HG03135 (cell line): ENCODE data around the gene MTR.
"Not testable (repeated sequence)": the region's sequence is repeated elsewhere in the genome, so short reads cannot be mapped to it uniquely, and the experiment has no call there.

Experiments used
- ATAC-seq: cut with Tn5 transposase; IDR thresholded peaks from one replicate; pipeline ENCODE4 v1.9.1; 2021; ENCODE audit warnings: mild to moderate bottlenecking, moderate library complexity; ENCODE audit not compliant: unreplicated experiment

MTR gene

DNA sequence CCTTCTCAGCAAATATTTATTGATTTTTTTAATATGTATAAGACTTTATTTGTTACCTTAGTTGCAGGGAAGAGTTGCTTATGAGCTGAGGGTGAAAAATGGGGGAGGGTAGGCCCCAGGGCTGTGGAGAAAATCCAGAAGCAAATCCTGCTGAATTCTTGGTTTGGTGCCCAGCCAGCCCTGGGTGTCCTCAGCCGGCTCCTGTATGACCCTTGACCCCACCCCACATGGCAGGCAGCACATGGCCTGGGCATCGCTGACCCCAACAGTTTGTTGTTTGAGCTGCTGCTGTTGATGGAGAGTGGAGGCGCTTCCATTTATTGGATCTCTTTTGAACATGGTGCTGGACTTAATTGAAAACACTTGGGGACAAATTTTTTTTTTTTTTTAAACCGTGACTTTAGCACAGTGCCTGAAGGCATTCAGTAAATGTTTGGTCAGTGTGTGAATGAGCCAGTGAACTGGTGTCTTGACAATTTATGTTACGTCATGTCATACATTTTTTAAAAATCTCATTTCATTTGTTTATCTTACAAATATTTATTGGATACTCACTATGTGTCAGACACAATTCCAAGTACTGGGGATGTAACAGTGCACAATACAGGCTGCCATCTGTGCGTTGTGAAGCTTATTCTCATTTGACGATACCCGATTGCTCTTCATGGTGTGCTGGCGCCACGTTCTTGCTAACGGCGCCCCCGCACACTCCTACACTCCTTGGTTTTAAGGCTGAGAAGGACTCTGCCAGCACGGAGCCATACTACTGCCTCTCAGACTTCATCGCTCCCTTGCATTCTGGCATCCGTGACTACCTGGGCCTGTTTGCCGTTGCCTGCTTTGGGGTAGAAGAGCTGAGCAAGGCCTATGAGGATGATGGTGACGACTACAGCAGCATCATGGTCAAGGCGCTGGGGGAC is 98.8 kb downstream of the MTR start:
- no peak for ATAC-seq

DNA sequence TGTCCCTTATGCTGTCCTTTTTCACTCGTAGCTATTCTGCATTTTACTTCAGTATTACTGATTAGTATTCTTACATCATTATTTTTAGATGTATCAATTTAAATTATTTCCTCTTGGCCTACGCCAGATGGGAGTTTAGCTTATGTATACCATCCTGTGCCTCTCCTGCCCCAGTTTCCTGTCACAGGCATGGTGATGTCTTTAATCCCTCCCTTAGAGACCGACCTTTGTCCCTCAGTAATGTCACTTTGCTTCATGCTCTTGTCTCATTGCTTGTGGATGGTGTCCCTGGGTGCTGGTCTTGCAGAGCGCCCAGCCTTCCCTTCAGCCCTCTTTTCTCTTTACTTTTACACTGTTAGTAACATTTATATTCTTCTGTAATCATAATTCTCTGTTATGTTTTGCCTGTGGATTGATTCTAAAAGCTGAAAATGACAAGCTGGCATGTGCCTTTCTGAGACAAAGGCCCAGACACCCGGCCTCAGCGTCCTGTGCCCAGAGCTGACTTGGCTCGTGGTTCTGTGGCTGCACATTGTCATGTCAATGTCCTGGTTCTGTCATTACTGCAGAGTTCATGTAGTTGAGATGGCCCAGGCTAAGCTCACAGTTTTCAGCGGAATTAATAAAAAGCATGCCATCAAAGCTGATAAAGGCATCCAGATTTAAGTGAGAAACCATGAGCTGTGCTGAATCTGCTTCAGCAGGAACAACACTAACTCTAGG is 100.7 kb downstream of the MTR start:
- ATAC-seq = no peak

DNA sequence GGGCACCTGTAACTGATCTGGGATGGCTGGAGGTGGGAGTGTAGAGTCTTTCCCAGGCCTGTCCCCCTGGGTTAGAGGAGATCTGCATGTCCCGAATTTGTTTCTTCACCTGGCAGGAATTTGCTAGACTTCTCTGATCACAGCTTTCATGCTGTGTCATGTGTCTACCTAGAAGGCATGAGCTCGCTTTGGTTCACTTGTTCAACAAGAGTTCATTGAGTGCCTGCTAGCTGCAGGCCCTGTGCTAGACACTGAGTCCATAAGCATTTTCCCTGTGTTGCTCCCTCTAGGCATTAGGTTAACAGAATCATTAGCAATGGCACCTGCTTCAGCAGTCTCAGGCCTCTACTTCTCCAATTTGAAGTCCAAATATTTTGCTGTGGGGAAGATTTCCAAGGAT is 101.6 kb downstream of the MTR start:
- ATAC-seq = no peak

GRCh38 chr1:236904892-236905741 is 110.0 kb downstream of the MTR start:
- ATAC-seq = no peak

- no peak for ATAC-seq
Measured at GRCh38 chr1:236907205-236907604, 112.1 kb downstream of the MTR start.

- ATAC-seq = no peak
Measured at GRCh38 chr1:236908669-236909068, 113.6 kb downstream of the MTR start.

GRCh38 chr1:236911047-236911446 is 116.0 kb downstream of the MTR start:
- ATAC-seq = not testable (repeated sequence)

GRCh38 chr1:236913371-236914037 is 118.4 kb downstream of the MTR start:
- ATAC-seq = no peak

GRCh38 chr1:236914375-236914774 is 119.3 kb downstream of the MTR start:
- no peak for ATAC-seq

GRCh38 chr1:236916131-236916800 is 121.2 kb downstream of the MTR start:
- no peak for ATAC-seq

DNA sequence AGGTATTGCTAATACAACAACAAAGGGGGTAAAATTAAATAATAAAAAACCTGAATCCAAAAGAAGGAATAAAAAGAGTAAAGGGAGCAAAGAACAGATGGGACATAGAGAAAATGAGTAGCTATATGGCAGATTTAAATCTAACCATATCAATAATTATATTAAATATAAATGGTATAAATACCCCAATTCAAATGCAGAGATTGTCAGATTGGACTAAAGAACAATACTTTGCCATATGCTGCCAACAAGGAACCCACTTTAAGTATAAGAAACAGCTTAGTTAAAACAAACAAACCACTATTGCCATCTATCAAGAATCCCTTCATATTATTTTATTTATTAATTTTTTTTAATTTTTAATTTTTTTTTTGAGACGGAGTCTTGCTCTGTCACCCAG is 122.4 kb downstream of the MTR start:
- no peak for ATAC-seq

- no peak for ATAC-seq
Measured at GRCh38 chr1:236920286-236920894, 125.3 kb downstream of the MTR start.

GRCh38 chr1:236921610-236922009 is 126.5 kb downstream of the MTR start:
- ATAC-seq = no peak

- no peak for ATAC-seq
Measured at GRCh38 chr1:236922190-236922589, 127.1 kb downstream of the MTR start.

GRCh38 chr1:236925386-236925785 is 130.3 kb downstream of the MTR start:
- no peak for ATAC-seq

- ATAC-seq = no peak
Measured at GRCh38 chr1:236930503-236930902, 135.4 kb downstream of the MTR start.

DNA sequence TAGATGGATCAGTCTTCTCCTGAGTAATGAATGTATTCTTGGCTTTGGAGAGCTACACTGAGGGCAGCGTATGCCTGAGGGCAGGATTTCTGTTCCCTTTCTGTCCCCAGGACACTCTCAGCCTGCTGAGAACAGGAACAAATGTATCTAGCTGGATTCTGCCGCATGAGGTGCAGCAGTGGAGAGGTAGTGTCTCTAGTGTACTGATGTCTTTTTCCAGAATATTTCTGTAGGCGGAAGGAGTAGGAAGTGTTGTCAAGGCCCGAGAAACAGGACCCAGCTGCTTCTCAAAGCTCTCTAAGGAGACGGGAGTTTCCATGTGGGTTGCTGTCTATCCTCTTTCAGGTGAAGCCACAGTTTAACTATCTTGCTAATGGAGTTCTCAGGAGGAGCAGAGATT is 143.7 kb downstream of the MTR start:
- no peak for ATAC-seq

- ATAC-seq = no peak
Measured at GRCh38 chr1:236942431-236942830, 147.3 kb downstream of the MTR start.

DNA sequence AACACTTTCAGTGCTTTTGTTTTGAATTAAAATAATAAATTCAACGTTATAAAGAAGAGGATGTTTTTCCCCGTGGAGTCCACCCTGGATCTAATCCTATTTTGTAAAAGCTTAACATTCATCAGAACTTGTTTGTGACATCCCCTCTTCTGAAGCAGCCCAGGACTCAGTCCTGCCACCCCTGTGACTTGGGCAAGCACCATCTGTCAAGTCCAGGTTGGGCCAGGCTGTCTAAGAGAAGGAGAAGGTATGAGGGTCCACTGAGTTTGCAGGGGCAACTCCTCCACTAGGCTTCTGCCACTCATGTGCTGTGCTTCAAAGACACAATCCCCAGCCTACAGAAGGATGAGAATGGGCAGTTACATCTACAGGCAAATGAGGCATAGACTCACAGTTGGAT is 149.5 kb downstream of the MTR start:
- ATAC-seq = no peak

DNA sequence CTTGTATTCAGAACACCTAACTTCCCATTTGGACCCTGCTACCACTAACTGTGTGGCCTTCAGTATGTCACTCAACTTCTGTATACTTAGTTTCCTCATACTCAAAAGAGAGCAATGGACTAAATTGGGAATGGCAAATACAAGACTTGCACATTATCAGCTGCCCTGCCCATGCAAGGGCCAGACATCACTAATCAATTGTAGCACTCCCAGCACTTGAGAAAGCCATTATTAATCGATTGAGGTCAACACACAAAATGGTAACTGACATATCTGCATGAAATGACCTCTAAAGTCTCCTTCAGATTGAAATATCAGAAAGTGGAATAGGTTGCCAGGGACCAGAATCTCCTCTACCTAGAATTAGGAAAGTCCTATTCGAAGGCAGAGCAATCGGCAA is 149.9 kb downstream of the MTR start:
- ATAC-seq = no peak
